Choroid plexus epithelial cell (primary cell): ENCODE results near the gene NRIP1.
A peak's percentile ranks its signal among the peaks of the same experiment; 100 is the strongest.

Experiments
- DNase-seq: peaks from one replicate; pipeline ENCODE4 v3.0.0-alpha.2; 2010; ENCODE audit warnings: low read depth
- H3K4me3 ChIP-seq: 2 replicates; pipeline ENCODE4 v1.5.1; 2011; ENCODE audit warnings: low read depth, mild to moderate bottlenecking, control low read depth, low read length, moderate library complexity
- CTCF ChIP-seq: conservative IDR thresholded peaks from 2 replicates; pipeline ENCODE4 v1.5.1; 2011; ENCODE audit warnings: low read depth, mild to moderate bottlenecking, control low read depth, inconsistent platforms, low read length, moderate library complexity

The NRIP1 gene

DNA sequence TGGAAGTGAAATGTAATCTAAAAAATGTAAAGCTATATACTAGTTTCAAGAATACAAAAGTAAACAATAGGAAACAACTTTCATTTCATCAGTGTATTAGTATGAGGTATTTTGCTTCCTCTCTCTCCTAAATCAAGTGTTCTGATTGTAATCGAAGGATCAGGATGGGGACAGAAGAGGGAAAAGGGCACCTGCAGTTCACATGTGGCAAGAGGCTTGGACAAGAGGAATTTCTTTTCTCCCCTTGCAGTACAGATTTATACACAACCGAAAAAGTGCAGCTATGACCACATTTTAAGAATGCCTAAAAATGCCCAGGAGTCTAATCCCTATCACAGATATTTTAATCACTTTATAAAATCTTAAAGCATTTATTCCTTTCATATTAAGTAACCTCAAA, 63.7 kb downstream of the NRIP1 start:
- TF ChIP-seq CTCF, result no peak
- no peak overlapping the region for H3K4me3 ChIP-seq
- no peak for DNase-seq

- peak; percentile 90 for DNase-seq
- no peak for TF ChIP-seq CTCF
- H3K4me3 ChIP-seq, result no peak overlapping the region
Measured at GRCh38 chr21:15000081-15000480, 64.7 kb downstream of the NRIP1 start.

GRCh38 chr21:14998784-14999183, 66.0 kb downstream of the NRIP1 start:
- no peak overlapping the region for H3K4me3 ChIP-seq
- TF ChIP-seq CTCF, result no peak
- DNase-seq, result no peak

DNA sequence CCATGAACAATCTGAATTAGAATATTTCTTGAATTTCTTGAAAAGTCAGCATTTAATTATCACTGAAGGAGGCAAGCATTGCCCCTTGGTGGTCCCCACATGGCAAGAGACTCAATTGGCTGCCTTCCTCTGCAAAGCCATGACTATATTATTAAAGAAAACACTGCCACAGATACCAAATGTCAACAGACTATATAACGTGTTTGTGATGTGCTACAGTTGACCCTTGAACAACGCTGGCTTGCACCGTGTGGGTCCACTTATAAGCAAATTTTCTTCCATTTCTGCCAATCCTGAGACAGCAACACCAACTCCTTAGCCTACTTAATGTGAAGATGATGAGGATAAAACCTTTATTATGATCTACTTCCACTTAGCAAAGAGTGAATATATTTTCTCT, 66.5 kb downstream of the NRIP1 start:
- no peak overlapping the region for H3K4me3 ChIP-seq
- no peak for TF ChIP-seq CTCF
- DNase-seq, result no peak

- TF ChIP-seq CTCF, result no peak
- H3K4me3 ChIP-seq, result no peak overlapping the region
- DNase-seq, result peak; percentile 83
Measured at GRCh38 chr21:14995695-14996490, 68.9 kb downstream of the NRIP1 start.

GRCh38 chr21:14995226-14995625, 69.6 kb downstream of the NRIP1 start:
- DNase-seq, result no peak
- TF ChIP-seq CTCF, result no peak
- no peak overlapping the region for H3K4me3 ChIP-seq

- H3K4me3 ChIP-seq, result no peak overlapping the region
- no peak for TF ChIP-seq CTCF
- DNase-seq, result no peak
Measured at GRCh38 chr21:14993115-14993514, 71.7 kb downstream of the NRIP1 start.
